HepG2 (cell line): ENCODE results near the gene DHRS13. TPM values are rescaled to one million over a fixed set of nuclear protein-coding genes. Genes with fewer than 3 reads are reported as not detected.

Experiments used
- AGO2 ChIP-seq: fragments of 200-400 bp; formaldehyde crosslinking; optimal IDR thresholded peaks from 2 replicates; pipeline ENCODE3; 2017; ENCODE audit warnings: mild to moderate bottlenecking, low read depth, low read length, moderate library complexity
- CEBPZ ChIP-seq: IDR thresholded peaks from 2 replicates; pipeline ENCODE4 v1.6.1; 2012; ENCODE audit warnings: low read length, improper control_type of control experiment
- EED ChIP-seq: sonication (generic); formaldehyde crosslinking; IDR thresholded peaks from 2 replicates; pipeline ENCODE4 v1.5.0; 2020; ENCODE audit warnings: mild to moderate bottlenecking, missing genetic modification reagents
- FOSL1 ChIP-seq: sonication (generic); formaldehyde crosslinking; IDR thresholded peaks from 2 replicates; pipeline ENCODE4 v1.9.0; 2021; ENCODE audit warnings: missing genetic modification reagents, borderline replicate concordance
- FOSL2 ChIP-seq: sonication (generic); formaldehyde crosslinking; IDR thresholded peaks from 2 replicates; pipeline ENCODE4 v1.4.0; 2020; ENCODE audit warnings: missing genetic modification reagents
- GABPA ChIP-seq, 2 experiments: IDR thresholded peaks; 2 replicates each; pipeline ENCODE4 v1.6.1; 2011 to 2016; ENCODE audit warnings: low read depth in 2 of 2, low read length in 1 of 2, missing biosample characterization in 1 of 2, missing genetic modification characterization in 1 of 2
- HCFC1 ChIP-seq: fragments of 150-350 bp; IDR thresholded peaks from 2 replicates; pipeline ENCODE4 v1.6.1; 2014; ENCODE audit warnings: low read depth, low read length
- HMGA1 ChIP-seq: sonication (generic); formaldehyde crosslinking; conservative IDR thresholded peaks from 2 replicates; pipeline ENCODE4 v1.4.0; 2020; ENCODE audit warnings: missing genetic modification reagents
- HNRNPL ChIP-seq: fragments of 200-400 bp; formaldehyde crosslinking; IDR thresholded peaks from 2 replicates; pipeline ENCODE4 v1.6.1; 2017; ENCODE audit warnings: mild to moderate bottlenecking, low read depth, low read length
- HNRNPLL ChIP-seq: fragments of 200-400 bp; formaldehyde crosslinking; IDR thresholded peaks from 2 replicates; pipeline ENCODE4 v1.6.1; 2017; ENCODE audit warnings: mild to moderate bottlenecking, low read depth, low read length; ENCODE audit not compliant: poor library complexity, severe bottlenecking
- KDM1A ChIP-seq: IDR thresholded peaks from 2 replicates; pipeline ENCODE4 v1.6.1; 2016; ENCODE audit warnings: missing compliant biosample characterization
- KDM5A ChIP-seq: fragments of 200-600 bp; sonication (generic); IDR thresholded peaks from 2 replicates; pipeline ENCODE4 v1.7.0; 2018; ENCODE audit warnings: antibody characterized with exemption, mild to moderate bottlenecking, low read length, borderline replicate concordance
- NFIC ChIP-seq: IDR thresholded peaks from 2 replicates; pipeline ENCODE4 v1.6.1; 2012; ENCODE audit warnings: mild to moderate bottlenecking, low read length, inconsistent platforms
- NFYB ChIP-seq: sonication (generic); formaldehyde crosslinking; IDR thresholded peaks from 2 replicates; pipeline ENCODE4 v1.4.0; 2020; ENCODE audit warnings: missing genetic modification reagents
- PCBP2 ChIP-seq: fragments of 200-400 bp; formaldehyde crosslinking; optimal IDR thresholded peaks from 2 replicates; pipeline ENCODE3; 2018; ENCODE audit warnings: low read length, low read depth; ENCODE audit not compliant: poor library complexity, severe bottlenecking
- PHF21A ChIP-seq: sonication (generic); formaldehyde crosslinking; IDR thresholded peaks from 2 replicates; pipeline ENCODE4 v1.5.0; 2020; ENCODE audit warnings: mild to moderate bottlenecking, missing genetic modification reagents
- POGK ChIP-seq: sonication (generic); formaldehyde crosslinking; conservative IDR thresholded peaks from 2 replicates; pipeline ENCODE4 v1.8.0; 2022; ENCODE audit warnings: mild to moderate bottlenecking, moderate library complexity, missing genetic modification reagents
- RARA ChIP-seq: IDR thresholded peaks from 2 replicates; pipeline ENCODE4 v1.6.1; 2016; ENCODE audit warnings: missing genetic modification reagents, missing compliant biosample characterization
- SMAD9 ChIP-seq: sonication (generic); formaldehyde crosslinking; IDR thresholded peaks from 2 replicates; pipeline ENCODE4 v1.5.1; 2020; ENCODE audit warnings: mild to moderate bottlenecking, missing genetic modification reagents
- SNAPC2 ChIP-seq: sonication (generic); formaldehyde crosslinking; IDR thresholded peaks from 2 replicates; pipeline ENCODE4 v1.8.1; 2022; ENCODE audit warnings: mild to moderate bottlenecking, missing genetic modification reagents
- SOX5 ChIP-seq: IDR thresholded peaks from 2 replicates; pipeline ENCODE4 v1.6.1; 2016; ENCODE audit warnings: borderline replicate concordance
- ZBTB21 ChIP-seq: sonication (generic); formaldehyde crosslinking; IDR thresholded peaks from 2 replicates; pipeline ENCODE4 v1.4.0; 2020; ENCODE audit warnings: missing genetic modification reagents
- ZBTB8A ChIP-seq: sonication (generic); formaldehyde crosslinking; IDR thresholded peaks from 2 replicates; pipeline ENCODE4 v1.4.0; 2020; ENCODE audit warnings: mild to moderate bottlenecking, low read depth, missing genetic modification reagents, borderline replicate concordance
- ZNF12 ChIP-seq: sonication (generic); formaldehyde crosslinking; IDR thresholded peaks from 2 replicates; pipeline ENCODE4 v1.5.0; 2020; ENCODE audit warnings: missing genetic modification reagents
- ZNF468 ChIP-seq: sonication (generic); formaldehyde crosslinking; IDR thresholded peaks from 2 replicates; pipeline ENCODE4 v1.8.0; 2022; ENCODE audit warnings: mild to moderate bottlenecking, moderate library complexity, missing genetic modification reagents
- ZNF737 ChIP-seq: sonication (generic); formaldehyde crosslinking; IDR thresholded peaks from 2 replicates; pipeline ENCODE4 v1.5.0; 2020; ENCODE audit warnings: missing genetic modification reagents, mild to moderate bottlenecking, borderline replicate concordance
- polyA plus RNA-seq, 8 experiments: library from polyadenylated mRNA; depleted of rRNA in 3 of 8; stranded (reverse) in 7 of 8; unstranded in 1 of 8; fragments of >200 nt; fragmentation: Illumina TruSeq in 4 of 8; extraction: Trizol in 4 of 8; gene quantifications; 2 replicates each; pipeline versions ENCODE4 v1.2.1 to v1.2.3, GENCODE V29; 2011 to 2016; ENCODE audit warnings: low read depth in 4 of 8, missing spikeins in 1 of 8, mixed read lengths in 1 of 8; ENCODE audit not compliant: insufficient read depth in 1 of 8
- total RNA-seq, 5 experiments: library from RNA; depleted of rRNA; stranded (reverse); fragments of >200 nt; fragmentation: Illumina TruSeq; extraction: Trizol; gene quantifications; 2 replicates each; pipeline ENCODE4 v1.2.3, GENCODE V29; 2016; ENCODE audit warnings: low read depth in 1 of 5

The DHRS13 gene
- total and polyA plus RNA-seq, 2 of the 13 experiments (the other 11 are each of a cell fraction or from before 2014, with no cell fraction given): 11.8 to 12.6 TPM

- peak; percentile 14 for TF ChIP-seq AGO2
- TF ChIP-seq ZBTB8A: no peak
- TF ChIP-seq ZNF737: no peak
- TF ChIP-seq HMGA1 (CRISPR knock-in tag): no peak
- no peak for TF ChIP-seq FOSL1 (CRISPR knock-in tag)
- peak; percentile 100 for TF ChIP-seq HCFC1
- TF ChIP-seq PCBP2: no peak
- 0 out of 2 replicates have a peak, but pooled peaks have one; percentile 58 for TF ChIP-seq SNAPC2
- TF ChIP-seq FOSL2: peak; percentile 68
- peak; percentile 46; the same call in 1 of the 2 replicates for TF ChIP-seq SOX5 (CRISPR knock-in tag)
- no peak for TF ChIP-seq ZNF468 (CRISPR knock-in tag)
- peak; percentile 17; the same call in 1 of the 2 replicates for TF ChIP-seq RARA (CRISPR knock-in tag)
- TF ChIP-seq HNRNPL: no peak
- TF ChIP-seq KDM5A: peak; percentile 79; the same call in 1 of the 2 replicates
- no peak for TF ChIP-seq HNRNPLL
- peak; percentile 71; the same call in 1 of the 2 replicates for TF ChIP-seq PHF21A (CRISPR knock-in tag)
- no peak for TF ChIP-seq KDM1A (CRISPR knock-in tag)
- peak; percentile 71 for TF ChIP-seq NFYB
- TF ChIP-seq ZNF12 (CRISPR knock-in tag): no peak; the same call in 1 of the 2 replicates
- no peak for TF ChIP-seq NFIC
- TF ChIP-seq EED: no peak
- TF ChIP-seq POGK (CRISPR knock-in tag): peak; percentile 89; the same call in 1 of the 2 replicates
- TF ChIP-seq GABPA (IDR thresholded peaks at IDR 0.05; ENCODE audit: low read depth, low read length): peak; percentile 66
- TF ChIP-seq GABPA (CRISPR knock-in tag; IDR thresholded peaks at IDR 0.05; ENCODE audit: low read depth): peak; percentile 93
- TF ChIP-seq ZBTB21 (CRISPR knock-in tag): no peak
- TF ChIP-seq SMAD9 (CRISPR knock-in tag): no peak
- no peak for TF ChIP-seq CEBPZ
Observed at GRCh38 chr17:28951991-28952975, 49.4 kb upstream of the DHRS13 start (continued).
